Nucleus accumbens (tissue), 56 donors: ENCODE data around the gene GLCE.
"Not testable (repeated sequence)": the region's sequence is repeated elsewhere in the genome, so short reads cannot be mapped to it uniquely, and the experiment has no call there.

Experiments
- DNase-seq, 56 donors: peaks; one replicate each; lab custom pipeline; 2025; lab: John Stamatoyannopoulos, UW

GLCE gene

GRCh38 chr15:69156736-69157381, 3.6 kb upstream of the GLCE start:
- DNase-seq, result peak in 6 of 56 donors; percentile 10 to 57 (median 21)

GRCh38 chr15:69158201-69158842, 2.1 kb upstream of the GLCE start:
- DNase-seq, result no peak

- DNase-seq, result no peak
These were observed 1.6 kb upstream of the GLCE start for GRCh38 chr15:69158843-69159240.

- DNase-seq, result no peak
These were observed 662 bp upstream of the GLCE start for GRCh38 chr15:69159805-69160140.

- DNase-seq, result peak in 46 of 56 donors; percentile 19 to 78 (median 51)
These were observed 843 bp downstream of the GLCE start for GRCh38 chr15:69161079-69161877.

GRCh38 chr15:69161878-69162213, 1.4 kb downstream of the GLCE start:
- no peak for DNase-seq

- DNase-seq, result no peak
These were observed 2.8 kb downstream of the GLCE start for GRCh38 chr15:69163141-69163669.

GRCh38 chr15:69164807-69165636, 4.6 kb downstream of the GLCE start:
- DNase-seq, result no peak

GRCh38 chr15:69165637-69166025, 5.2 kb downstream of the GLCE start:
- DNase-seq, result no peak

- DNase-seq, result no peak
These were observed 6.9 kb downstream of the GLCE start for GRCh38 chr15:69167218-69167846.

- not testable (repeated sequence) for DNase-seq
These were observed 7.9 kb downstream of the GLCE start for GRCh38 chr15:69168361-69168760.

GRCh38 chr15:69169540-69169939, 9.1 kb downstream of the GLCE start:
- DNase-seq, result not testable (repeated sequence)

- no peak for DNase-seq
These were observed 10.2 kb downstream of the GLCE start for GRCh38 chr15:69170597-69170996.

- DNase-seq, result no peak
These were observed 12.4 kb downstream of the GLCE start for GRCh38 chr15:69172847-69173246.

GRCh38 chr15:69175536-69175935, 15.1 kb downstream of the GLCE start:
- DNase-seq, result no peak

- no peak for DNase-seq
These were observed 21.0 kb downstream of the GLCE start for GRCh38 chr15:69181424-69181823.

- no peak for DNase-seq
These were observed 24.8 kb downstream of the GLCE start for GRCh38 chr15:69185216-69185615.

GRCh38 chr15:69185706-69186105, 25.3 kb downstream of the GLCE start:
- no peak for DNase-seq

- no peak for DNase-seq
These were observed 28.7 kb downstream of the GLCE start for GRCh38 chr15:69189157-69189556.

GRCh38 chr15:69190091-69190490, 29.7 kb downstream of the GLCE start:
- no peak for DNase-seq
